GM18517 (cell line): ENCODE data around the gene FAM72A.
"Not testable (repeated sequence)": the region's sequence is repeated elsewhere in the genome, so short reads cannot be mapped to it uniquely, and the experiment has no call there.

Experiments
- ATAC-seq: cut with Tn5 transposase; IDR thresholded peaks from one replicate; pipeline ENCODE4 v1.9.1; 2021; ENCODE audit warnings: mild to moderate bottlenecking, moderate library complexity; ENCODE audit not compliant: unreplicated experiment

FAM72A gene

DNA sequence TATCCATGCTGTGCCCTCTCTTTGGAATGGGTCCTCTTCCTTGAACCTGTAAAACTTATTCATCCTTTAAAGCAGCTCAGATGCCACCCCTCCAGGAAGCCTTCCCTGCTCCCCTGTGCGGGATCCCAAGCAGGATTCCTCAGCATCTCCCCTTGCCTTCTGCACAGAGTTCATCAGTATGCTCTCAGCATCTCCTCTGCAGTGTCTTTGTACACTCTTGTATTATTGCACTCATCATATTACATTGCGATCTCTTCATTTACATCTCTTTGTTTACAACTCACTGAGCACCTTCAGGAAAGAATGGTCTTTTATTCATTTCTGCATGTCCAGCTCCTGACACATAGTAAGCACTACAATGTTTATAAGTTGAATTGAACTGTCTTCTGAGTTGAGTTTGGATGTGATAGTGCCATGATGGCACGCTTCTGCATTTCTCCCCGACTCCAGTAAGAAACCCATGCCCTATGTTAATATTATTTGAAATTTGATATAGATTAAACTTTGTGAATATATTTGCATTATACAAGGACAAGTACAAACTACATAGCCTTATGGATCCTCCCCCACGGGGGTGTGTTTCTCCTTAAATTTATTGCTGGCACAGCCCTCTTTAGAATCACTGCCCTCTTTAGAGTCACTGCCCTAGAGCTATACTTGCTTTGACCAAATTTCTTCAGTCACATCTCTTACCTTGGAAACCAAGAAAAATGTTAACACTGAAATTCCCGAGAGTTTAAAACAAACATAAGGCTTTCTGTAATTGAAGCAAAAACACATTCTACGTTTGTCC lies 13.2 kb upstream of the FAM72A start:
- not testable (repeated sequence) for ATAC-seq

DNA sequence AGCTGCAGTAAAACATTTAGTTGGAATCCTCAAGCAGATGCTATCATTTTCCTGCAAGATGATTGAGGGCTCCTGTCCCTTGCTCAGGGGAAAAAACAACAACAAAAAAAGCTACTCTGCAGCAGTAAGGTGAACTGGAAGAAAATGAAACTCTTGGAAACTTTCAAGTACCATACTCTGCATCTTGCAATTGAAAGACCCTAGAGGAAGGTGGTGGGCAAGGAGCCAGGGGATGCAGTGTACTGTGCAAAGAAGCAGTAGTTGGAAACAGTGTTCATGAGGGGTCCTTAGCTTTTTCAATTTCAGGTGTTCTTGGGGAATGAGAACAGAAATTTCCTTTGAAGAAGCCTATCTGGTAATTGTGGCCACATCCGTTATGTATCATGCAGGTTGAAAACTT lies 8.2 kb upstream of the FAM72A start:
- ATAC-seq: not testable (repeated sequence)

DNA sequence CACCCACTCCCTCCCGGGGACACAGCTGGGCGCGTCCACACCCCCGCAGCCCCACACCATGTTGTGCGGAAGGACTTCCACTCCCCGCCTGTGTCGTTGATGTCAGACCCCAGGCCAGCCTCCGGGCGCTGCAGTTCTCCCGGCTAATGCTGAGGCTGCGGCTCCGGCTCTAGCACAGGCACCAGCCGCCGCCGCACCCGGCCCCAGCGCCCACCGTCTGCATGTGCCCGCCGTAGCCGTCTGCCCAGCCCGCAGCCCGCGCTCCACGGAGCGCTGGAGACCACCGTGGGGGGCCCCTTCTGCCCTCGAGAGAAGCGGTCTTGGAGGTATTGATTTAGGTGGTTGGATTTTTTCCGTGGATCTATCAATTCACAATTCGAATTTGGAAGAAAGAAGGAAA lies 2.9 kb upstream of the FAM72A start:
- not testable (repeated sequence) for ATAC-seq

DNA sequence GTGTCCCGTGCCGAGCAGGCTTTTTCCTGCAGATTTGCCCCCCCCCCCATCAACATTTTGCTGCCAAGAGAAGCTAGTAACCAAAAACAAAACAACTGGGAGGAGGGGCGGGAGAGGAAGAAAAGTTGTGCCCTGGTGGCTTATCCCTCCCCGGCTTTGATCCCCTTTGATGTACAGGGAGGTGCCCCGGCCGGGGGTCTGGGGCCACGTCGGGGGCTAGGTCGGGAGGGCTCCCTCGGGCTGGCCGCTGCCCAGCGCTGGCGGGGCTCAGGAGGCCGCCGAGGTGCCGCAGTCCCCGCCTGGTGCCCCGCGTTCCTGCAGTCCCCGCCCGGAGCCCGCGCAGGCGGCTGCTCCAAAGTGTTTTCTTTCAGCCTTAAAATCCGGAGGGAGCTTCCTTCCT lies 2.2 kb upstream of the FAM72A start:
- not testable (repeated sequence) for ATAC-seq

DNA sequence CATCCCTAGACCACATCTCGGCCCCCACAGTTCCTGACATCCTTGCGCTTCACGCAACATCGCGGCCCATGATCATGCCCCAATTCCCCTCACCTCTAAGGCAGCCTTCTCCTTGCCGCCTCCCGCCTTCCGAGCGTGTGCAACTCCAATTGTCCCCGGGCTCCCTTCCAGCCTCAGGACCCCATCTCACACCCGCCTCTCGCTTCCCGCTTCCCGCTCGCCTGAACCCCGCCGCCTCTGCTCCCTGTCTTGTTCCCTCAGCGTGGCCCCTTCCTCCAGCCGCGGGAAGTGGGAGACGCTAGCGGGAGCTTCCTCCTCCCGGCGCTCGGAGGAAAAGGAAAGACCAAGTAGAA lies 1.5 kb upstream of the FAM72A start:
- ATAC-seq: not testable (repeated sequence)

DNA sequence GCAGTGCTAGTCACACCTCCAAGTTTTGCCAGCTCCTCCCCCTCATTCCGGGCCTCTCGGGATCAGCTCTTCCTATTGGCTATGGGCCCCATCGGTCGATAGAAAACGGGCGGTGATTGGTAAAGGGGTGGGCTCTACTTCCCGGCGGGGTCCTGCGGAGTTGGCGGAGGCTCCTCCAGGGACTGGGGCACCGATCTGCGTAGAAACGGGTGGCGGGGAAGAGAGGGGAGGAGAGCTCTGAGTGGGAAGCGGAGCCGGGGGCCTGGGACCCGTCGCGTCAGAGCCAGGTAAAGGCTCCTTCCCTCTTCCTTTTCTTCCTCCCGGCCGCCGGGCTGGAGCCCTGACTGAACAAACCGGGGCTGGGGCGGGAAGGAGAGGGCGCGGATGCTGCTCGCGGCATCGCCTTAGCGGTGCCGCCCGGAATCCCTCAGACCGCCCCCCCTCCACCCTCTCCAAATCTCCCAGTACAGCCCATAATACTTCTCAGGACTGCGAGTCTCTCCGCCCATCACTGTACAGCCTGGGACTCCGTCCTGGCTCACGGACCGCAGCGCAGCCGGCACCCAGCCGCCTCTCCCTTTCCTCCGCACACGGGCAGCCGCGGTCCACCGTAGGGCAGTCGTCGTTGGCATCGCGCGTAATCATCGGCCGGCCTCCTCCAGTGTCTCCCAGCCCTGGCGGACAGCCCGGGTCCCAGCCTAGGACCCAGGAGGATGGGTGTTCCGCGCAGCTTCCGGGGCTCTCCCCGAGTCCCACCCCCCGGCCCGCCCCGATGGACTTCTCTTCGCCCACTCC lies 922 bp upstream of the FAM72A start, which contains the start of gene SRGAP2:
TSS of gene SRGAP2 (plus strand) at position 178 of the 795 bp plus-strand sequence. CDS start 2,430 bp downstream, outside the sequence.
- not testable (repeated sequence) for ATAC-seq

DNA sequence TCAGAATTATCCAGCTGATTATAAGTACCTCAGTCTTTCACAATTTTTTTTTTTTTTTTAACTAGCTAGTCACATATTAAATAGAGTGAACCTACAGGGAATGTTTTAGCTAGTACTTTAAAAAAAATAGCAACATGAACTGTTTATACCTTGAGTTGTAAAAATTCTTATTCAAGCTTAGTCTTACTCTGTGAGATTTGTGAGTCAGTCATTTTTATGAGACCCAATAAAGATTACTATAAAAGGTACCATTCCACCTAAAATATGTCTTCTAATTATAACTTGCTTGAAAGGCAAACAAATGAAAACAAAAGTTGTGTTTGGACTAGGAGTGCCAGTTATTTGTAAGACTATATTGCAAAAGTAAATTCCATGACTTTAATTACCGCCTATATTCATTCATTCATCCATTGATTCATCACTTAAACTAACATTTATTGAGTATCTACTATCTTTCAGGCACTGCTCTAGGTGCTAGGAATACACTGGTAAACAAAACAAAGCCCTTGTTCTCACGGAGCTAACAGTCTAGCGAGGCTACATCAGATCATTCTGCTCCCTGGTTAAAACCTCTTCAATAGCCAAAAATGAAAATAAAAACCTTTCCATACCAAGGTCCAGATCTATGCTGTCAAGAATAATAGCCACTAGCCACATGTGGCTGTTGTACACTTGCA lies 5.8 kb downstream of the FAM72A start:
- not testable (repeated sequence) for ATAC-seq

DNA sequence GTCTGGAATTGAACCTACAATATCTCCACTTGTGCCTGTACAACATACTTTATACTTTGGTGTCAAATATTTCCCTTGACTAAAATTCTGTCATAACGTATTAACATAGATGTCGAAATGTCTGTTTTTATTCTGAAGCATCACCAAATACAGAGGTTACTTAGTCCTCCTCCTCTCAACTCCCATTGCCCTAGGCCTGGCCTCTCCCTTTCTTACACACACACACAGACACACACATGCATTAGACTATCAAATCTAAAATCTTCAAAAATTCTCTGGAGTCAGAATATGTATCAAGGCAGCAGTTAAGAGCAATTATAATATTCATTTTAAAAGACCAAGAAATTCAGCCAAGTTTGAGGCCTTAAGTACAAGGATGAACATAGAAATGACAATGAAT lies 7.5 kb downstream of the FAM72A start:
- ATAC-seq: not testable (repeated sequence)

DNA sequence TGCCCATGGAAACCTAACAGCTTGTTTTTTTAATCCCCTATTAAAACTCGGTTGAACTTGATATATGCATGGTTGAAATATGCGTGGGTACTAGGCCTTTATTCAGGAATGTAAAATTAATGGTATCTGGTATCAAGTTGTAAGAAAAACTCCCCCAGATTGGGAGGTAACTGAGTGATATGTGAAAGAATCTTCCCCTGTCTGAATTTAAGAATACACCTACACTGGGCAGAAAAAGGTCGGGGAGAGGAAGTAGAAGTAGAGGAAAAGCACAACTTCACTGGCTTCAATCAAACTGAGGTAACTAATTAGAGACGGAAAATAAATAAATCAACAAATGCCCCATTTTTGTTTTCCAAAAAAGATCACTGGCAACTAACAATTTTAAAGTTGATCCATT lies 15.8 kb downstream of the FAM72A start:
- not testable (repeated sequence) for ATAC-seq

DNA sequence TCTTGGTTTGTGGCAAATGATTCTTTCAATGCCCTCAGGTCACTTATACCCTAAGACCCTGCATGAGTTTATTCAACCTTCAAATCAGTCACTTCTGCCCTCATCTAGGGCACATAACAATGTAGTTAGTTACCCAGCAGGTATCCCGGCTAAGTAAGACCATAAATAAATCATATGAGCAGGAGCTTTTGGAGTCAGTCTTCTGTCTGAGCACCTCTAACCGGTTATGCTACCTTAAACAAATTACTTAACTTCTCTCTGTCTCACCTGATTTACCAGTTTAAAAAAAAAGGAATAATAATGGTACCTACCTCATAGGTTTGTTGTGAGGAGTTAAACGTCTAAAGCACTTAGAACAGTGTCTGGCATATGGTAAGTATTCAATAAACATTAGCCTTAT lies 16.9 kb downstream of the FAM72A start:
- not testable (repeated sequence) for ATAC-seq

DNA sequence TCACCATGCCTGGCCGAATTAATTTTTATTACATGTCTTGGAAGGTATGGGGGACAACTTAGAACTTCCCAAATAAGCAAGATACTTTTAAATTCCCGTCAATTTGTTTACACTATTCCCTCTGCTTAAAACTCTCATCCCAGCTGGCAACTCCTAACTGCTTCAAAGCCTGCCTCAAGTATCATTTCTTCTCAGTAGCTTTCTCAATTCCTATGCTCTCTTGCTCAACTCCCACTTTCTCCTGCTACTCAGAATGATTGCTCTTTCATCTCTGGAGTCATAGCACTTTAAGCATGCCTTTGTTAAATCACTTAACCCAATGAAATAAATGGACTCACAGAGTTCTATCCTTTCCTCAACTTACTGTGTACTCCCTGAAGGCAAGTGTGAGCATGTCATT lies 18.9 kb downstream of the FAM72A start:
- ATAC-seq: not testable (repeated sequence)

DNA sequence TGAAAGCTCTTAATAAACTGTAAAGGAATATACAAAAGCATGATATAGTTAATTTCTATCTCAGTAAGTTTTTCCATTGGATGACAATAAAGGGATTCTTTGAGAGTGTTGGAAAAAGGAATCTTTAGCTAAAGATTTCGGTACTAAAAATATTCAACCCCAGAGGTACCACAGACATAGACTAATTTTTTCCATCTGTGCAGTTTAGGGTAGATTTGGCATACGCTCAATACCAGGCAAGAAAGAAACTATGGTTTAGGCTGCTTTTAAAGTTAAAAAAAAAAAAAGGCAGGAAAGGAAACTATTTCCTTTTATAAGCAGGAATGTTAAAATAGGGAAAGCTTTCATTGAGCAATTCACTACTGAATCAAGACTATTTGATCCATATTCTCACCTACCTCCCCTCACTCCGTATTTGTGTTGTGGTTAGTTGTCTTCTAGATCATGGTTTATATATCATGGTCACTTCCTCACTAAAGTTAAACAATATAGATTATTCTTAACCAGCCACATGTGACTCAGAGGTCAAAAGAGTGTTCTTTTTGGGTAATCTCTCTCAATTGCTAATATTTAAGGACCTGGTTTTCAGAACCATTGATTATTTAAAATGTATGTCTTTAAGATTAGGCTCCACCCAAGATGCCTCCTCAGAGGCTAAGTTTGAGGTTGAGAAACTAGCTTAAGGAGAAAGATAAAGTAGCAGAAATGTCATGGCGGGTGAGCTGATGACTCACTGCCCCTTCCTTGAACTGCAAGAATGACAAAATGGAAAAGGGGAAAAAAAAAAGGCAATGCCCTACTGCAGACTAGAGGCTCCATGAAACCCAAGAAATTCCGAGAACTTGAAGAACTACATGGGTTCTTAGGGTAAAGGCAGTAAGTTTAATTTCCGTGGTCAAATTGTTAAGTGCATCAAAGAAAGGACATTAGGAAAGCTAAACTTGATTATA lies 20.0 kb downstream of the FAM72A start:
- not testable (repeated sequence) for ATAC-seq

DNA sequence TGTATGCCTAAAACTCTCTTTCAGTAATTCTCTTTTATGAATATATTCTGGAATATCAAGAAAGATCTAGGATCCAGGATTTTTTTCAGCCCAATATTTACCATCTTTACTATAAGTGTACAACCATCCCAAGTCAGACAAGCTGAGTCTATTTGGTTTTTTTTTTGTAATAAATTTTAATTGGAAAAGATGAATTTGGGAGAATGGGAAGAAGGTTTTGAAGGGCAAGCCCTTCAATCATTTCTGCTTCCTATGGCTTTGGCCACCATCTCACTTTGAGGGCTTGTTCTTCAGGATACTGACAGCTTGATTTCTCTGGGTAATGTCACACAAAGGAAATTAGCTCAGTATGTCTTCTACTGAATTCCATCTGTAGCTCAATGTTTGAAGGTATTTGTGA lies 23.0 kb downstream of the FAM72A start:
- not testable (repeated sequence) for ATAC-seq

DNA sequence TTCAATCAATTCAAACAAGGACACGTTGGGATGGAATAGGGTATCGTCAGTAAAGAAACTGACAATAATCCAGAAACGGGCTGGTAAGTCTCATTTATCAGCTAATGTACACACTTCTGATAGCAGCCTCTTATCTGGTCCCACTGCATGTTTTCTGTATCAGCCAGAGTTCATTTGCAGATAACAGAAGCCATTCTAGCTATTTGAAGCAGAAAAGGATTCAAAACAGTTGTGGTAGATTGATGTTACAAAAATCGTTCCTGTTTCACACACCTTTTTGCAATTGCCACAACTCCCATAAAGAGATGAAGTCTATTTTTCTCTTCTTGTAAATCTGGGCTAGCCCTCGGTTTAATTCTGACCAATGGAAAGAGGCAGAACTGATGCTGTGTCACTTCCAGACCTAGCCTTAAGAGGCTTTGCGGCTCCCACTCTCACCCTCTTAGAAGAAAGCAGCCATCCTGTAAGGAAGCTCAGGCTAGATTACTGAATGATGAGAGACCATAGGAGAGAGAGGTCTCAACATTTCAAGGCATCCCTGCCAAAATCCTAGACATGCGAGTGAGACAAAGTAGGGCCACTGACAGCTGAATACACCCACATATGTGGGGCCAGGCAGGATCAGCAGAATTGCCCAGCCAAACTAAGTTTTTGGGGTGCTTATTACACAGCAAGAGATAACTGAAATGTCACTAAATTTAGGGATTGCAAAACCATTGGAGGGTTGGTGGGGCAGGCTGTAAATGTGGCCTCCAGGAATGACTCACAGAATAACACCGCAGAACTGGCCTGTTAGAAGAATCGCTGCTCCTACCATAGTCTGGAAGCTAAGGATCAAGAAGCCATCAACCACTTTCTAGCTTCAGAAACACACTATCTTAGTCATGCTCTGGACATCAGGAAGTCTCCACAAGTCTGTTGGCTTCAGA lies 24.3 kb downstream of the FAM72A start:
- not testable (repeated sequence) for ATAC-seq

DNA sequence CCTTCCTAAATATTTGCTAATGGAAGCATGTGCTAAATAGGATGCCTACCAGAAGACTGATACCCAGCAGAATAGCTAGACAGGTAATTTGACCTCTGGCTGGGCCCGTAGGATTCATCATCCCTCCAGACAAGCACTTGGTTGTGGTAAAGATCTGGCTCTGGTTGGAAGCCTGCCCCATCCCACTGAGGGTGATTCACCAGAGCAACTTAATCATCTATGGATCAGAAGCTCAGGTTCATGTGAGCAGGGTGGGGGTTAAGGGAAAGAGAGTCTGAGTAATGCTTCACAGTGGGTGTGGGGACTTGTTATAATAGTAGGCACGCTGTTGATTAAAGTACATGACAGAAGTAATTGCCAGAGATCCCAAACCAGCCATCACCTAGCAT lies 26.5 kb downstream of the FAM72A start:
- ATAC-seq: not testable (repeated sequence)

DNA sequence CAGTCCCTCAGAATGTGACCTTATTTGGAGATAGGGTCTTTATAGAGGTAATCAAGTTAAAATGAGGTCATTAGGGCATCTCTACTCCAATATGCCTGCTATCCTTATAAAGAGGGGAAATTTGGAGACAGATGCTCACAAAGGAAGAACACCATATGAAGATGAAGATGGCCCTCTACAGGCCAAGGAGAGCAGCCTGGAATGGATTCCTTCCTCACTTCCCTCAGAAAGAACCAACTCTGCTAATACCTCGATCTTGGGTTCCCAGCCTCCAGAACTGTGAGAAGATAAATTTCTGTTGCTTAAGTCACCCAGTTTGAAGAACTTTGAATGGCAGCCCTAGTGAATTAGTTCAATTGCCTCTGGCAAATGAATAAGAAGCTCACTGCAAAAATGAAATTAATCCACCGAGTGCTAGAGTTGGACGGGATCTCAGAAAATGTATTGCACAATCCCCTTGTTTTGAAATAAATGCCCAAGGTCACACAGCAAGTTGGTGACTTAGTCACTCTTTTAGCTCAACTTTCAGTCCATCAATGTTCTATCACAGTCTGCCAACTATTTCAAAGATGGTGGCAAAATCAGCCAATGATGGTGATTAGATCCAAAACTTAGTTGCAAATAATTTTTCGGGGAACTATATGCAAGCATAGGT lies 27.1 kb downstream of the FAM72A start:
- not testable (repeated sequence) for ATAC-seq

DNA sequence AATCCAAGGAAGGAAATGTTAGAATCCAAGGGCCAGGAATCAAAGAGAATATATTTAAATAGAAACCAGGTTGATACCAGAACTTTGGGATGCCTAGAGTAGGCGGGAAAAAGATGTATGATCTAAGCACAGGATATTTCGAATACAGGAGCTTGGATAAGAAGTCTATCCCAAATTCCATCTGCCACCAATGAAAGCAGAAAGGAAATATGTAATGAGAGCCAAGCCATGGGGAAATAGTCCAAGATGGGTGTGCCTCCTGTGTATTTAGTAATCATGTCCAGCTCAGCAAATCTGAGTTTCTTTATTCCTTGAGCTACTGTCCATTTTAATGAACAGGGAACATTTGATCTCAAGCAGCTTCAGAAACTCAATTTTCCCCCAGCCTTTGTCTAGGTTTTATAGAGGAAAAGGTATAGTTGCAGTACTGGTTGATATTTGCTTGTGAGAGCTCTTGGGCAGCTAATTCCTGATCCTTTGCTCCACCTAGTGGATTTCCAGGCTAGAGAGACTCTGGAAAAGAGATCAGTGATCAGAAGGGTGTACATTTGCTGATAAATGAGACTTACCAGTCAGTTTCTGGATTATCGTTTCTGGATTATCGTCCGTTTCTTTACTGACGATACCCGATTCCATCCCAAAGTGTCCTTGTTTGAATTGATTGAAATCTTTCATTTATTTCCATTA lies 28.3 kb downstream of the FAM72A start:
- not testable (repeated sequence) for ATAC-seq

DNA sequence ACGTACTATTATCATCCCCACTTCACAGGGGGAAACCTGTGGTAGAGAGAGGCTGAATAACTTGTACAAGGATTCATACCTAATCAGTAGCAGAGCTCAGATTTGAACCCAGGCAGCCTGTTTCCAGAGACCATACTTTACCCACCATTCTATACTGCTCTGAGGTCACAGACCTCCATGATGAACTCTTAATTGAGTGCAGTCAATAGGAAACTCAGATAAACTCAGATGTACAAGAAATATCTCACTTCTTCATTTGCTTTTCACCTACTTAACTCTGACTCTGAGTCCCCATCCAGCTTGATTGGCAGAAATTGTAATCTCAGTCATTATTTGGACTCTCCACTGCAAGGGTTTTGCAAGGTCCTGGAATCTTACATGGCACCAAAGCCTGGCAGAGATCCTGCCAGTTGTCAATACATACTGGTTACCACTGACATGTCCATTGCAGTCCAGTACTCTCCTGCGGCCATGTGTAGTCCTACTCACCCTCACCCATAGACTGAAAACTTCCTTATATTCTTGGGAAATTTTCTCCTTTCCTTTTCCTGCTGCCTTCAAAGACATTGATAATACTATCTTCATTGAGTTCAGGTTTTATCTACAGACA lies 29.4 kb downstream of the FAM72A start:
- not testable (repeated sequence) for ATAC-seq
